Body of pancreas (tissue), 4 donors: ENCODE results near the gene CST3. TPM values are rescaled to one million over a fixed set of nuclear protein-coding genes. Genes with fewer than 3 reads are reported as not detected.

Experiments
- ATAC-seq: fragments of 150-250 bp; one replicate; pipeline ENCODE4 v1.9.1; 2016
- DNase-seq, 4 donors: peaks; one replicate each; pipeline ENCODE4 v3.0.0-alpha.2; 2019
- H3K27ac ChIP-seq, 4 donors: fragments of 200-600 bp; sonication (generic); 1 replicate in 3 of 4; 2 replicates in 1 of 4; pipeline versions ENCODE4 v1.5.1 to v1.6.1; 2016 to 2019; ENCODE audit warnings: mild to moderate bottlenecking in 1 of 4, mixed read lengths in 1 of 4, moderate library complexity in 1 of 4
- H3K27me3 ChIP-seq, 2 donors: fragments of 200-600 bp; sonication (generic); one replicate each; pipeline ENCODE4 v1.6.0; 2016; ENCODE audit warnings: mild to moderate bottlenecking in 1 of 2
- H3K36me3 ChIP-seq, 2 donors: fragments of 200-600 bp; sonication (generic); replicated peaks in 1 of 2; 2 replicates each; pipeline ENCODE4 v1.5.1; 2016; ENCODE audit warnings: low read depth in 2 of 2; ENCODE audit not compliant: insufficient read depth in 1 of 2
- H3K4me1 ChIP-seq: fragments of 200-600 bp; sonication (generic); one replicate; pipeline ENCODE4 v1.6.0; 2016
- H3K4me3 ChIP-seq, 2 donors: fragments of 200-600 bp; sonication (generic); 1 replicate in 1 of 2; 2 replicates in 1 of 2; pipeline ENCODE4 v1.5.1; 2016 to 2019
- H3K9me3 ChIP-seq, 3 donors: fragments of 200-600 bp; sonication (generic); 1 replicate in 2 of 3; 2 replicates in 1 of 3; pipeline ENCODE4 v1.5.1; 2016
- CTCF ChIP-seq, 7 experiments: fragments of 450-650 bp in 4 of 7; fragments of 200-600 bp in 3 of 7; sonication (generic) in 3 of 7; IDR thresholded peaks; one replicate each; pipeline ENCODE4 v1.5.1; 2016 to 2019; ENCODE audit warnings: antibody characterized with exemption in 7 of 7
- POLR2A ChIP-seq, 3 donors: fragments of 450-650 bp; IDR thresholded peaks; one replicate each; pipeline ENCODE4 v1.6.1; 2016; ENCODE audit warnings: antibody characterized with exemption in 3 of 3, mild to moderate bottlenecking in 2 of 3
- WGBS, 2 donors: methylation state at CpG; one replicate each; pipeline ENCODE4 v1.1.5; 2017; 5-methylcytosine and 5-hydroxymethylcytosine counted together
- intact Hi-C: fragments of 100-400 bp; cut with DNase I; formaldehyde crosslinking; loops from one replicate; pipeline ENCODE4 v1.15.1; 2023
- total RNA-seq, 2 donors: library from RNA; depleted of rRNA; stranded (reverse); fragments of >200 nt; gene quantifications; one replicate each; pipeline ENCODE4 v1.1.0, GENCODE V29; 2016

CST3 gene
- total RNA-seq, 2 donors from 2014 or later = 491 to 654 TPM

DNA sequence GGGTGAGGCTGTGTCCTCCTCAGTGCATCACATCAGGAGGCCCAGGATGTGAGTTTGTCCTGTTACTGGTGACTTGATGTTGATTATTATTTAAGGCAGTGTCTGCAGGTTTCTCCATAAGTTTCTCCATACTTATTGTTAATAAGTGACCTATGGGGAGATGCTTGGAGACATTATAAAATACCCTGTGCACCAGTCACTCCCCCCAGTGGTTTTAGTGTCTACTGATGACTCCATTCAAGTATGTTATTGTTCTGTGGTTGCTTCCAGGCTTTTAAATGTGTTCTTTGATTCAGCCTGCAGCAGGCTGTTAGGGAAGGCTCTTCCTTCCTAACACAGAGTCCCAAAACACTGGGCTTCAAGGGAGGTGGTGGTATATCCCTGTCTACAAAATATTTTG is 14.6 kb upstream of the CST3 start:
- no peaks in the 10 kb centered on the region for H3K9me3 ChIP-seq
- H3K27ac ChIP-seq = no peak overlapping the region
- H3K4me1 ChIP-seq = peaks cover 6% of the 10 kb centered on the region
- H3K4me3 ChIP-seq = no peak overlapping the region
- intact Hi-C loops = no loop called here
- no peaks in the 10 kb centered on the region for H3K36me3 ChIP-seq
- ATAC-seq = no peak
- TF ChIP-seq POLR2A (IDR thresholded peaks at IDR 0.05) = no peak
- TF ChIP-seq CTCF (IDR thresholded peaks at IDR 0.05) = no peak
- no peak for DNase-seq
- no peaks in the 10 kb centered on the region for H3K27me3 ChIP-seq

GRCh38 chr20:23651117-23651516 is 13.4 kb upstream of the CST3 start:
- Histone ChIP-seq H3K4me3 (no peak overlapping the region), H3K27me3 (no peaks in the 10 kb centered on the region), H3K36me3 (no peaks in the 10 kb centered on the region), H3K4me1 (peaks cover 4% of the 10 kb centered on the region), H3K27ac (no peak overlapping the region), H3K9me3 (no peaks in the 10 kb centered on the region)
- intact Hi-C loops = no loop called here
- DNase-seq (no peak), ATAC-seq (no peak)
- TF ChIP-seq CTCF (IDR thresholded peaks at IDR 0.05) (no peak), POLR2A (IDR thresholded peaks at IDR 0.05) (no peak)
- WGBS, 2 donors = 78 to 85% methylated on average over 2 of the region's 2 CpGs

- Histone ChIP-seq H3K4me1 (no peaks in the 10 kb centered on the region), H3K36me3 (no peaks in the 10 kb centered on the region), H3K9me3 (no peaks in the 10 kb centered on the region), H3K27ac (no peak overlapping the region), H3K27me3 (no peaks in the 10 kb centered on the region), H3K4me3 (no peak overlapping the region)
- TF ChIP-seq POLR2A (IDR thresholded peaks at IDR 0.05) (no peak), CTCF (IDR thresholded peaks at IDR 0.05) (no peak)
- intact Hi-C loops = no loop called here
- DNase-seq = no peak
- WGBS, 2 donors = 74 to 92% methylated on average over 1 of the region's 1 CpG
- ATAC-seq = no peak
Observed at GRCh38 chr20:23649830-23650417, 12.2 kb upstream of the CST3 start.

DNA sequence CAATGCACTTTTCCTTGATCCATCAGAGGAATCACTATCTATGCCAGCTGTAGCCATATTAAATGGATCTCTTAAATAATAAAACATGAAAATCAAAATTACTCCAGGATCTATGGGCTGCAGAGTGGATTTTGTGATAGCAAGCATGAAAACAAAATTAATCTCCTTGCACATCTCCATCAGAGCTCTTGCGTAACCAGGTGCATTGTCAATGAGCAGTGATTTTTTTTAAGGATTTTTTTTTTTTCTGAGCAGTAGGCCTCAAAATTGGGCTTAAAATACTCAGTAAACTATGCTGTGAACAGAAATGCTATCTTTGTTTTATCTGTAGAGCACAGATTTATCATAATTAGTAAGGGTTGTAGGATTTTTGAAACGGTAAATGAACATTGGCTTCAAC is 11.5 kb upstream of the CST3 start:
- Histone ChIP-seq H3K4me3 (no peak overlapping the region), H3K4me1 (no peaks in the 10 kb centered on the region), H3K9me3 (no peaks in the 10 kb centered on the region), H3K36me3 (no peaks in the 10 kb centered on the region), H3K27ac (no peak overlapping the region), H3K27me3 (no peaks in the 10 kb centered on the region)
- DNase-seq (no peak), ATAC-seq (no peak)
- intact Hi-C loops = no loop called here
- 77 to 87% methylated on average over 2 of the region's 2 CpGs for WGBS, 2 donors
- no peak for TF ChIP-seq CTCF (IDR thresholded peaks at IDR 0.05)
- TF ChIP-seq POLR2A (IDR thresholded peaks at IDR 0.05) = no peak

GRCh38 chr20:23647346-23647745 is 9.6 kb upstream of the CST3 start:
- H3K27ac ChIP-seq = no peak overlapping the region
- intact Hi-C loops = no loop called here
- H3K36me3 ChIP-seq = no peaks in the 10 kb centered on the region
- no peak for DNase-seq
- TF ChIP-seq CTCF (IDR thresholded peaks at IDR 0.05) (no peak), POLR2A (IDR thresholded peaks at IDR 0.05) (no peak)
- no peaks in the 10 kb centered on the region for H3K4me1 ChIP-seq
- no peak overlapping the region for H3K4me3 ChIP-seq
- no peaks in the 10 kb centered on the region for H3K27me3 ChIP-seq
- ATAC-seq = no peak
- H3K9me3 ChIP-seq = no peaks in the 10 kb centered on the region
- WGBS, 2 donors = 88 to 96% methylated on average over 2 of the region's 2 CpGs
